ENCODE data around the gene PAX9.

Gene PAX9

GRCh38 chr14:36664322-36665193, 2.9 kb downstream of the PAX9 start:
- TF ChIP-seq ZFX (IDR thresholded peaks at IDR 0.05; ENCODE audit: borderline replicate concordance): no peak
- TF ChIP-seq, protein P1, sequence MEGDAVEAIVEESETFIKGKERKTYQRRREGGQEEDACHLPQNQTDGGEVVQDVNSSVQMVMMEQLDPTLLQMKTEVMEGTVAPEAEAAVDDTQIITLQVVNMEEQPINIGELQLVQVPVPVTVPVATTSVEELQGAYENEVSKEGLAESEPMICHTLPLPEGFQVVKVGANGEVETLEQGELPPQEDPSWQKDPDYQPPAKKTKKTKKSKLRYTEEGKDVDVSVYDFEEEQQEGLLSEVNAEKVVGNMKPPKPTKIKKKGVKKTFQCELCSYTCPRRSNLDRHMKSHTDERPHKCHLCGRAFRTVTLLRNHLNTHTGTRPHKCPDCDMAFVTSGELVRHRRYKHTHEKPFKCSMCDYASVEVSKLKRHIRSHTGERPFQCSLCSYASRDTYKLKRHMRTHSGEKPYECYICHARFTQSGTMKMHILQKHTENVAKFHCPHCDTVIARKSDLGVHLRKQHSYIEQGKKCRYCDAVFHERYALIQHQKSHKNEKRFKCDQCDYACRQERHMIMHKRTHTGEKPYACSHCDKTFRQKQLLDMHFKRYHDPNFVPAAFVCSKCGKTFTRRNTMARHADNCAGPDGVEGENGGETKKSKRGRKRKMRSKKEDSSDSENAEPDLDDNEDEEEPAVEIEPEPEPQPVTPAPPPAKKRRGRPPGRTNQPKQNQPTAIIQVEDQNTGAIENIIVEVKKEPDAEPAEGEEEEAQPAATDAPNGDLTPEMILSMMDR (IDR thresholded peaks at IDR 0.05): no peak
- no peak overlapping the region for H3K27ac ChIP-seq

GRCh38 chr14:36665887-36666415, 4.3 kb downstream of the PAX9 start:
- no peak overlapping the region for H3K27ac ChIP-seq
- no peak for TF ChIP-seq ZFX (IDR thresholded peaks at IDR 0.05; ENCODE audit: borderline replicate concordance)
- TF ChIP-seq, protein P1 (IDR thresholded peaks at IDR 0.05): no peak

GRCh38 chr14:36666416-36667206, 5.0 kb downstream of the PAX9 start:
- no peak overlapping the region for H3K27ac ChIP-seq
- TF ChIP-seq ZFX (IDR thresholded peaks at IDR 0.05; ENCODE audit: borderline replicate concordance): no peak
- TF ChIP-seq, protein P1 (IDR thresholded peaks at IDR 0.05): no peak

DNA sequence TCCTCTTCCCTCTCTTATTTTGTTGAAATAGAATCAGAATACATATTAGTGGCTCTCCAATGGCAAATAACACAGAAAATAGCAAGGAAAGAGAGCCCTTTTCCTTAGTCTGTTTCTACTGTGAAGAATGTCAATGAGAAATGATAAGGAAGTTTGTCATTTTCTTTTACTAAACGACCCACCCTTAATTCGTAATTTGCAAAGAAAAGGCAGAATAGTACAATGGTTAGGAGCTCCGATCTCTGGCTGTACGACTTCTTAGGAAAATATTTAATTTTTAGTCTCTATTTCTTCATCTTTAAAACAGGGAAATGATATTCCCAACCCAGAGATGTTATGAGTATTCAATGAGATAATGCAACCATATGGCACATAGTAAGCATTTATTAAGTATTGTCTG, 6.0 kb downstream of the PAX9 start:
- TF ChIP-seq, protein P1 (IDR thresholded peaks at IDR 0.05): no peak
- no peak for TF ChIP-seq ZFX (IDR thresholded peaks at IDR 0.05; ENCODE audit: borderline replicate concordance)
- no peak overlapping the region for H3K27ac ChIP-seq

GRCh38 chr14:36671149-36671548, 9.5 kb downstream of the PAX9 start:
- H3K27ac ChIP-seq: no peak overlapping the region
- TF ChIP-seq ZFX (IDR thresholded peaks at IDR 0.05; ENCODE audit: borderline replicate concordance): no peak
- TF ChIP-seq, protein P1 (IDR thresholded peaks at IDR 0.05): no peak

GRCh38 chr14:36672095-36672494, 10.4 kb downstream of the PAX9 start:
- H3K27ac ChIP-seq: no peak overlapping the region
- no peak for TF ChIP-seq ZFX (IDR thresholded peaks at IDR 0.05; ENCODE audit: borderline replicate concordance)
- TF ChIP-seq, protein P1 (IDR thresholded peaks at IDR 0.05): no peak

All from 22Rv1 (cell line).